Measurements from ENCODE around the gene FBXL17.

GRCh38 chr5:108024986-108025385 is 356.9 kb downstream of the FBXL17 start:
- no peak for TF ChIP-seq CTCF (IDR thresholded peaks at IDR 0.05)
- TF ChIP-seq POLR2A (IDR thresholded peaks at IDR 0.05) = no peak

All from breast epithelium (tissue), 3 donors.